Uterus (tissue), 2 donors: ENCODE data around the gene SMARCD2.

Experiments
- CTCF ChIP-seq, 4 experiments: fragments of 200-600 bp in 2 of 4; fragments of 450-650 bp in 2 of 4; sonication (generic) in 2 of 4; IDR thresholded peaks; one replicate each; pipeline ENCODE4 v1.5.1; 2016 to 2019; ENCODE audit warnings: antibody characterized with exemption in 4 of 4, mild to moderate bottlenecking in 2 of 4, moderate library complexity in 1 of 4
- POLR2A ChIP-seq, 2 donors: fragments of 450-650 bp; IDR thresholded peaks; one replicate each; pipeline ENCODE4 v1.6.1; 2016; ENCODE audit warnings: antibody characterized with exemption in 2 of 2, mild to moderate bottlenecking in 1 of 2, moderate library complexity in 1 of 2

DNA sequence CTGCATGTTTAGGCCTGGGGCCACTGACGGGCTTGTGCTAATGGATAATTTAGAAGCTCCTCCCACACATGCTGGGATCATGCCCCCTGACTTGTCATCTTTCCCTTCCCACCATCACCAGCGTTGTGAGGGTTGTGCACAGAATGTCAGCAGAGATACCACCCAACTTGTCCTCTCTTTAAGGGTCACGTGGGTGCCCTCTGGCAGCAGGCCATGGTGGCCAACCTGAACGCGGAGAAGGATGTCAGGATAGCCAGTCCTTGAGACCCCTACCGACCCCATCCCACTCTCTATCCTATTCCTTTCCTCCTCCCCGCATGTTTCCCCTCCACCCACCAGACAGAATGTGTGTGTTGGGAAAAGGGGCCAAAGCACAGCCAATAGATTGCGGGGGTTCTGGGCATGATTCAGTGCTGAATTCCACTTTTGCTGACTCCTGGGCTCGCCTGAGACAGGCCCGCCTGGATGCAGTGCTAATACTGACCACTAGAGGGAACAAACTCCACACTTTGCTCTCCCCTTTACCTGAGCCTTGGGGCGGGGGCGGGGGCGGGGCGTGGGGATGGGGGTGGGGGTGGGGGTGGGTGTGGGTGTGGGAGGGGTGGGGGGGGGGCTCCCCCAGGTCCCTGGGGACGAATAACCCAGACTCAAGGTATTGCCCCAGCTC lies 39.6 kb upstream of the SMARCD2 start, which contains the start of gene GH2:
- peak in 3 of 4 experiments; percentile 41 to 55 (median 43) for TF ChIP-seq CTCF (IDR thresholded peaks at IDR 0.05)
- no peak for TF ChIP-seq POLR2A (IDR thresholded peaks at IDR 0.05)
